H9 (cell line): ENCODE results near the gene NSG1. TPM values are rescaled to one million over a fixed set of nuclear protein-coding genes. Genes with fewer than 3 reads are reported as not detected.

Experiments
- DNase-seq: peaks from one replicate; pipeline ENCODE4 v3.0.0-alpha.2; 2017
- H2AFZ ChIP-seq: one replicate; pipeline ENCODE4 v1.6.1; 2013; ENCODE audit warnings: mild to moderate bottlenecking, low read length, control low read depth, moderate library complexity
- H2AK5ac ChIP-seq: 2 replicates; pipeline ENCODE4 v1.6.1; 2013; ENCODE audit warnings: low read length, control low read depth, mixed read lengths; ENCODE audit not compliant: insufficient read length
- H2BK120ac ChIP-seq: one replicate; pipeline ENCODE4 v1.6.1; 2013; ENCODE audit warnings: low read depth, mild to moderate bottlenecking, low read length, control low read depth, inconsistent platforms; ENCODE audit not compliant: poor library complexity, severe bottlenecking
- H2BK12ac ChIP-seq: 2 replicates; pipeline ENCODE4 v1.6.1; 2013; ENCODE audit warnings: low read length, control low read depth, mixed read lengths, low read depth; ENCODE audit not compliant: insufficient read length
- H2BK15ac ChIP-seq: 2 replicates; pipeline ENCODE4 v1.6.1; 2013; ENCODE audit warnings: low read depth, low read length, control low read depth
- H2BK20ac ChIP-seq: one replicate; pipeline ENCODE4 v1.6.1; 2013; ENCODE audit warnings: low read depth, mild to moderate bottlenecking, low read length, control low read depth, inconsistent platforms; ENCODE audit not compliant: poor library complexity, severe bottlenecking
- H2BK5ac ChIP-seq: 2 replicates; pipeline ENCODE4 v1.6.1; 2013; ENCODE audit warnings: low read length, control low read depth, mixed read lengths; ENCODE audit not compliant: insufficient read length
- H3K14ac ChIP-seq: 2 replicates; pipeline ENCODE4 v1.6.1; 2013; ENCODE audit warnings: low read length, control low read depth; ENCODE audit not compliant: insufficient read depth
- H3K18ac ChIP-seq: 2 replicates; pipeline ENCODE4 v1.6.1; 2013; ENCODE audit warnings: low read depth, mild to moderate bottlenecking, mixed read lengths, low read length, control low read depth; ENCODE audit not compliant: insufficient read length
- H3K23ac ChIP-seq: 2 replicates; pipeline ENCODE4 v1.6.1; 2013; ENCODE audit warnings: low read length, control low read depth, mixed read lengths, low read depth; ENCODE audit not compliant: insufficient read length
- H3K23me2 ChIP-seq: 2 replicates; pipeline ENCODE4 v1.6.1; 2013; ENCODE audit warnings: low read depth, mild to moderate bottlenecking, mixed read lengths, low read length, control low read depth; ENCODE audit not compliant: insufficient read length, poor library complexity, severe bottlenecking
- H3K27ac ChIP-seq: 2 replicates; pipeline ENCODE4 v1.5.1; 2013; ENCODE audit warnings: low read length, control low read depth, mixed read lengths, low read depth; ENCODE audit not compliant: insufficient read length
- H3K27me3 ChIP-seq: 2 replicates; pipeline ENCODE4 v1.6.1; 2013; ENCODE audit warnings: low read length, control low read depth, inconsistent platforms; ENCODE audit not compliant: insufficient read depth
- H3K4ac ChIP-seq: 2 replicates; pipeline ENCODE4 v1.6.1; 2013; ENCODE audit warnings: low read depth, mild to moderate bottlenecking, control low read depth, inconsistent platforms, low read length, moderate library complexity
- H3K4me1 ChIP-seq: 2 replicates; pipeline ENCODE4 v1.6.1; 2013; ENCODE audit warnings: low read length, control low read depth, inconsistent platforms; ENCODE audit not compliant: insufficient read depth
- H3K4me2 ChIP-seq: 2 replicates; pipeline ENCODE4 v1.6.1; 2013; ENCODE audit warnings: low read length, control low read depth, mixed read lengths; ENCODE audit not compliant: insufficient read length, insufficient read depth
- H3K56ac ChIP-seq: 2 replicates; pipeline ENCODE4 v1.6.1; 2013; ENCODE audit warnings: low read depth, mild to moderate bottlenecking, mixed read lengths, low read length, control low read depth; ENCODE audit not compliant: insufficient read length
- H3K79me1 ChIP-seq: 2 replicates; pipeline ENCODE4 v1.6.1; 2013; ENCODE audit warnings: low read depth, mild to moderate bottlenecking, moderate library complexity, low read length, control low read depth, inconsistent platforms; ENCODE audit not compliant: insufficient read depth, poor library complexity, severe bottlenecking
- H3K79me2 ChIP-seq: 2 replicates; pipeline ENCODE4 v1.6.1; 2013; ENCODE audit warnings: low read length, control low read depth, inconsistent platforms; ENCODE audit not compliant: insufficient read depth
- H3K9ac ChIP-seq: 2 replicates; pipeline ENCODE4 v1.6.1; 2013; ENCODE audit warnings: low read length, control low read depth, mixed read lengths; ENCODE audit not compliant: insufficient read length; ENCODE audit errors: extremely low read depth
- H3K9me3 ChIP-seq: one replicate; pipeline ENCODE4 v1.6.1; 2013; ENCODE audit warnings: low read depth, low read length, inconsistent platforms; ENCODE audit not compliant: control insufficient read depth
- H3T11ph ChIP-seq: one replicate; pipeline ENCODE4 v1.6.1; 2013; ENCODE audit warnings: mild to moderate bottlenecking, low read length, control low read depth, inconsistent platforms
- H4K20me1 ChIP-seq: one replicate; pipeline ENCODE4 v1.6.1; 2013; ENCODE audit not compliant: control insufficient read depth, insufficient read length, insufficient read depth
- H4K5ac ChIP-seq: 2 replicates; pipeline ENCODE4 v1.6.1; 2013; ENCODE audit warnings: low read depth, mild to moderate bottlenecking, mixed read lengths, low read length, control low read depth; ENCODE audit not compliant: insufficient read length
- H4K8ac ChIP-seq: replicated peaks from 2 replicates; pipeline ENCODE4 v1.6.1; 2013; ENCODE audit warnings: low read length, control low read depth, mixed read lengths, low read depth; ENCODE audit not compliant: insufficient read length
- H4K91ac ChIP-seq: 2 replicates; pipeline ENCODE4 v1.6.1; 2013; ENCODE audit warnings: low read depth, mild to moderate bottlenecking, moderate library complexity, mixed read lengths, low read length, control low read depth; ENCODE audit not compliant: insufficient read length
- H3K27ac Mint-ChIP-seq, 3 experiments: 2 replicates in 2 of 3; 3 replicates in 1 of 3; pipeline ENCODE4 v1.8.0; 2020 to 2021; ENCODE audit warnings: mixed read lengths in 3 of 3, mild to moderate bottlenecking in 1 of 3, moderate library complexity in 1 of 3
- H3K27me3 Mint-ChIP-seq: 2 replicates; pipeline ENCODE4 v1.8.0; 2021; ENCODE audit warnings: low read depth, mild to moderate bottlenecking, moderate library complexity, mixed read lengths
- H3K36me3 Mint-ChIP-seq, 3 experiments: 2 replicates in 2 of 3; 3 replicates in 1 of 3; pipeline ENCODE4 v1.8.0; 2020 to 2021; ENCODE audit warnings: low read depth in 3 of 3, mixed read lengths in 3 of 3; ENCODE audit not compliant: insufficient read depth in 1 of 3
- H3K4me1 Mint-ChIP-seq, 2 experiments: 2 replicates each; pipeline ENCODE4 v1.8.0; 2020; ENCODE audit warnings: mixed read lengths in 2 of 2
- H3K4me3 Mint-ChIP-seq, 2 experiments: 2 replicates in 1 of 2; 3 replicates in 1 of 2; pipeline ENCODE4 v1.8.0; 2020 to 2021; ENCODE audit warnings: mild to moderate bottlenecking in 2 of 2, mixed read lengths in 2 of 2, moderate library complexity in 1 of 2
- H3K9me3 Mint-ChIP-seq, 2 experiments: 2 replicates in 1 of 2; 3 replicates in 1 of 2; pipeline ENCODE4 v1.8.0; 2020; ENCODE audit warnings: mild to moderate bottlenecking in 2 of 2, mixed read lengths in 2 of 2, moderate library complexity in 1 of 2
- WGBS: extraction: QIAGEN DNeasy Blood & Tissue Kit; methylation state at CpG from one replicate; pipeline ENCODE4 v1.1.7; 2013; ENCODE audit warnings: missing lambda C conversion rate, low lambda C conversion rate, mixed read lengths; ENCODE audit not compliant: insufficient read length; ENCODE audit errors: extremely low coverage; 5-methylcytosine and 5-hydroxymethylcytosine counted together
- total RNA-seq: library from RNA; stranded (reverse); gene quantifications from 2 replicates; pipeline ENCODE4 v1.2.1, GENCODE V29; 2021
- TF ChIP-seq, protein P1 (sequence below): fragments of 200-600 bp; sonication (generic); conservative IDR thresholded peaks from 3 replicates; pipeline ENCODE4 v1.8.0; 2021; ENCODE audit warnings: antibody characterized with exemption, mild to moderate bottlenecking

The NSG1 gene
- total RNA-seq, 1 experiment from 2014 or later, result 9.3 TPM

DNA sequence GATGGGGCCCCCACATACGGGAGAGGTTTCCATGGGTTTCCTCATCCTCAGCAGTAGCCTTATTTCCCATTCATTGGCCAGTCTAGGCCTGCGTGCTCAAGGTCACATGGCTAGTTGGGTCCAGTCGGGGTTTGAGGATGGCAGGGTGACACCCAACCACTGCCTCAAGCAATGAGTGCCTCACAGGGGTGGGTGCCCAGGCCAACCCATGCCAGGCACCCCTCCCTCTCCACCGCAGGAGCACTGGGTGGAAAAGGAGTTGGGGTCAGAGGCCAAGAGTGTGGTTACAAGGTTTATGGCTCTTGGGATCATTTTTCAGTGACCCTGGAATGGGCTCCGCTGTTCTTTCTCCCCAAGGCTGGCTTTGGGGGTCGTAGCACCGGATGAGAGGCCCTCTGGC is 3.1 kb downstream of the NSG1 start:
- no peak overlapping the region for H2BK12ac ChIP-seq
- no peak overlapping the region for H3K27ac Mint-ChIP-seq
- peaks cover 2% of the 10 kb centered on the region; the same call in 1 of the 2 replicates for H3K27me3 ChIP-seq
- no peaks in the 10 kb centered on the region for H3K79me1 ChIP-seq
- no peak overlapping the region for H3T11ph ChIP-seq
- no peak overlapping the region for H3K27ac ChIP-seq
- no peak overlapping the region for H2BK20ac ChIP-seq
- peaks cover under 1 to 7% of the 10 kb centered on the region in 2 experiments for H3K4me1 Mint-ChIP-seq
- peaks cover 0 to 9% (median 6%) of the 10 kb centered on the region in 3 experiments; a peak in 6 of 7 replicates for H3K36me3 Mint-ChIP-seq
- H4K5ac ChIP-seq, result no peak overlapping the region
- no peak overlapping the region for H2BK120ac ChIP-seq
- H3K79me2 ChIP-seq, result no peaks in the 10 kb centered on the region
- no peak overlapping the region for H2BK15ac ChIP-seq
- no peaks in the 10 kb centered on the region for H3K4me1 ChIP-seq
- H3K9me3 Mint-ChIP-seq, result no peaks in the 10 kb centered on the region
- no peaks in the 10 kb centered on the region for H4K20me1 ChIP-seq
- H2AK5ac ChIP-seq, result no peak overlapping the region
- no CpG with 5 or more reads among the region's 7 CpGs for WGBS
- no peak overlapping the region for H4K91ac ChIP-seq
- DNase-seq, result no peak
- no peak overlapping the region for H4K8ac ChIP-seq
- no peak overlapping the region for H3K23ac ChIP-seq
- peaks cover 81% of the 10 kb centered on the region for H3K27me3 Mint-ChIP-seq
- H3K9me3 ChIP-seq, result no peaks in the 10 kb centered on the region
- H3K9ac ChIP-seq, result no peak overlapping the region
- no peak overlapping the region for H3K14ac ChIP-seq
- no peak overlapping the region; a peak in 1 of 5 replicates for H3K4me3 Mint-ChIP-seq
- no peak overlapping the region for H3K4ac ChIP-seq
- no peak overlapping the region for H3K56ac ChIP-seq
- H3K4me2 ChIP-seq, result no peak overlapping the region
- TF ChIP-seq, protein P1, sequence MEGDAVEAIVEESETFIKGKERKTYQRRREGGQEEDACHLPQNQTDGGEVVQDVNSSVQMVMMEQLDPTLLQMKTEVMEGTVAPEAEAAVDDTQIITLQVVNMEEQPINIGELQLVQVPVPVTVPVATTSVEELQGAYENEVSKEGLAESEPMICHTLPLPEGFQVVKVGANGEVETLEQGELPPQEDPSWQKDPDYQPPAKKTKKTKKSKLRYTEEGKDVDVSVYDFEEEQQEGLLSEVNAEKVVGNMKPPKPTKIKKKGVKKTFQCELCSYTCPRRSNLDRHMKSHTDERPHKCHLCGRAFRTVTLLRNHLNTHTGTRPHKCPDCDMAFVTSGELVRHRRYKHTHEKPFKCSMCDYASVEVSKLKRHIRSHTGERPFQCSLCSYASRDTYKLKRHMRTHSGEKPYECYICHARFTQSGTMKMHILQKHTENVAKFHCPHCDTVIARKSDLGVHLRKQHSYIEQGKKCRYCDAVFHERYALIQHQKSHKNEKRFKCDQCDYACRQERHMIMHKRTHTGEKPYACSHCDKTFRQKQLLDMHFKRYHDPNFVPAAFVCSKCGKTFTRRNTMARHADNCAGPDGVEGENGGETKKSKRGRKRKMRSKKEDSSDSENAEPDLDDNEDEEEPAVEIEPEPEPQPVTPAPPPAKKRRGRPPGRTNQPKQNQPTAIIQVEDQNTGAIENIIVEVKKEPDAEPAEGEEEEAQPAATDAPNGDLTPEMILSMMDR, result no peak
- peaks cover 16% of the 10 kb centered on the region for H3K23me2 ChIP-seq
- no peak overlapping the region for H2BK5ac ChIP-seq
- no peak overlapping the region for H2AFZ ChIP-seq
- no peak overlapping the region for H3K18ac ChIP-seq
